ENCODE measurements around the gene CDKN2B-AS1. TPM values are rescaled to one million over a fixed set of nuclear protein-coding genes. Genes with fewer than 3 reads are reported as not detected.

CDKN2B-AS1 gene
- total and polyA plus RNA-seq, 2 of the 13 experiments (the other 11 are each of a cell fraction or from before 2014, with no cell fraction given), result 0.64 to 2.3 TPM

GRCh38 chr9:22158927-22159346 lies 164.3 kb downstream of the CDKN2B-AS1 start (continued):
- TF ChIP-seq, protein P1, sequence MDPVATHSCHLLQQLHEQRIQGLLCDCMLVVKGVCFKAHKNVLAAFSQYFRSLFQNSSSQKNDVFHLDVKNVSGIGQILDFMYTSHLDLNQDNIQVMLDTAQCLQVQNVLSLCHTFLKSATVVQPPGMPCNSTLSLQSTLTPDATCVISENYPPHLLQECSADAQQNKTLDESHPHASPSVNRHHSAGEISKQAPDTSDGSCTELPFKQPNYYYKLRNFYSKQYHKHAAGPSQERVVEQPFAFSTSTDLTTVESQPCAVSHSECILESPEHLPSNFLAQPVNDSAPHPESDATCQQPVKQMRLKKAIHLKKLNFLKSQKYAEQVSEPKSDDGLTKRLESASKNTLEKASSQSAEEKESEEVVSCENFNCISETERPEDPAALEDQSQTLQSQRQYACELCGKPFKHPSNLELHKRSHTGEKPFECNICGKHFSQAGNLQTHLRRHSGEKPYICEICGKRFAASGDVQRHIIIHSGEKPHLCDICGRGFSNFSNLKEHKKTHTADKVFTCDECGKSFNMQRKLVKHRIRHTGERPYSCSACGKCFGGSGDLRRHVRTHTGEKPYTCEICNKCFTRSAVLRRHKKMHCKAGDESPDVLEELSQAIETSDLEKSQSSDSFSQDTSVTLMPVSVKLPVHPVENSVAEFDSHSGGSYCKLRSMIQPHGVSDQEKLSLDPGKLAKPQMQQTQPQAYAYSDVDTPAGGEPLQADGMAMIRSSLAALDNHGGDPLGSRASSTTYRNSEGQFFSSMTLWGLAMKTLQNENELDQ (CRISPR knock-in tag; IDR thresholded peaks at IDR 0.05; ENCODE audit: borderline replicate concordance), result no peak
- TF ChIP-seq ZNF781 (CRISPR knock-in tag; IDR thresholded peaks at IDR 0.05; ENCODE audit: borderline replicate concordance, not compliant biosample characterization), result no peak
- TF ChIP-seq, protein P2, sequence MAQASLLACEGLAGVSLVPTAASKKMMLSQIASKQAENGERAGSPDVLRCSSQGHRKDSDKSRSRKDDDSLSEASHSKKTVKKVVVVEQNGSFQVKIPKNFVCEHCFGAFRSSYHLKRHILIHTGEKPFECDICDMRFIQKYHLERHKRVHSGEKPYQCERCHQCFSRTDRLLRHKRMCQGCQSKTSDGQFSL (CRISPR knock-in tag; IDR thresholded peaks at IDR 0.05), result no peak
- no peak for TF ChIP-seq ZNF546 (CRISPR knock-in tag; conservative IDR thresholded peaks at IDR 0.05)
- no peak for TF ChIP-seq RBFOX2 (IDR thresholded peaks at IDR 0.05; ENCODE audit: low read depth, low read length)
- no peak for TF ChIP-seq HIVEP1 (CRISPR knock-in tag; IDR thresholded peaks at IDR 0.05)
- no peak for TF ChIP-seq ZNF292 (CRISPR knock-in tag; IDR thresholded peaks at IDR 0.05; ENCODE audit: borderline replicate concordance, low read depth)
- no peak for TF ChIP-seq SETDB1 (CRISPR knock-in tag; IDR thresholded peaks at IDR 0.05; ENCODE audit: borderline replicate concordance)
- TF ChIP-seq AKAP8 (CRISPR knock-in tag; IDR thresholded peaks at IDR 0.05), result no peak
- TF ChIP-seq ZSCAN12 (CRISPR knock-in tag; IDR thresholded peaks at IDR 0.05), result no peak
- TF ChIP-seq, protein P3, sequence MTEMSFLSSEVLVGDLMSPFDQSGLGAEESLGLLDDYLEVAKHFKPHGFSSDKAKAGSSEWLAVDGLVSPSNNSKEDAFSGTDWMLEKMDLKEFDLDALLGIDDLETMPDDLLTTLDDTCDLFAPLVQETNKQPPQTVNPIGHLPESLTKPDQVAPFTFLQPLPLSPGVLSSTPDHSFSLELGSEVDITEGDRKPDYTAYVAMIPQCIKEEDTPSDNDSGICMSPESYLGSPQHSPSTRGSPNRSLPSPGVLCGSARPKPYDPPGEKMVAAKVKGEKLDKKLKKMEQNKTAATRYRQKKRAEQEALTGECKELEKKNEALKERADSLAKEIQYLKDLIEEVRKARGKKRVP (CRISPR knock-in tag; IDR thresholded peaks at IDR 0.05), result peak in 1 of 2 experiments; percentile 97; a peak in 2 of 4 replicates
- TF ChIP-seq MAFG (CRISPR knock-in tag; IDR thresholded peaks at IDR 0.05), result no peak
- 0 out of 2 replicates have a peak, but pooled peaks have one; percentile 49 for TF ChIP-seq ARNTL (CRISPR knock-in tag; IDR thresholded peaks at IDR 0.05)
- no peak for TF ChIP-seq ATF7-NPFF (CRISPR knock-in tag; IDR thresholded peaks at IDR 0.05; ENCODE audit: low read depth)
- TF ChIP-seq TSC22D2 (CRISPR knock-in tag; IDR thresholded peaks at IDR 0.05; ENCODE audit: borderline replicate concordance), result no peak
- TF ChIP-seq SP2 (CRISPR knock-in tag; IDR thresholded peaks at IDR 0.05), result no peak
- no peak for TF ChIP-seq TEAD2 (CRISPR knock-in tag; IDR thresholded peaks at IDR 0.05)
- peak; percentile 96 for TF ChIP-seq MED1 (CRISPR knock-in tag; IDR thresholded peaks at IDR 0.05)
- TF ChIP-seq ARHGAP35 (CRISPR knock-in tag; IDR thresholded peaks at IDR 0.05; ENCODE audit: borderline replicate concordance), result no peak
- no peak for TF ChIP-seq XRCC5 (optimal IDR thresholded peaks at IDR 0.05; ENCODE audit: low read length)
- TF ChIP-seq SMAD1 (CRISPR knock-in tag; IDR thresholded peaks at IDR 0.05; ENCODE audit: borderline replicate concordance, low read depth), result no peak
- TF ChIP-seq, protein P4, sequence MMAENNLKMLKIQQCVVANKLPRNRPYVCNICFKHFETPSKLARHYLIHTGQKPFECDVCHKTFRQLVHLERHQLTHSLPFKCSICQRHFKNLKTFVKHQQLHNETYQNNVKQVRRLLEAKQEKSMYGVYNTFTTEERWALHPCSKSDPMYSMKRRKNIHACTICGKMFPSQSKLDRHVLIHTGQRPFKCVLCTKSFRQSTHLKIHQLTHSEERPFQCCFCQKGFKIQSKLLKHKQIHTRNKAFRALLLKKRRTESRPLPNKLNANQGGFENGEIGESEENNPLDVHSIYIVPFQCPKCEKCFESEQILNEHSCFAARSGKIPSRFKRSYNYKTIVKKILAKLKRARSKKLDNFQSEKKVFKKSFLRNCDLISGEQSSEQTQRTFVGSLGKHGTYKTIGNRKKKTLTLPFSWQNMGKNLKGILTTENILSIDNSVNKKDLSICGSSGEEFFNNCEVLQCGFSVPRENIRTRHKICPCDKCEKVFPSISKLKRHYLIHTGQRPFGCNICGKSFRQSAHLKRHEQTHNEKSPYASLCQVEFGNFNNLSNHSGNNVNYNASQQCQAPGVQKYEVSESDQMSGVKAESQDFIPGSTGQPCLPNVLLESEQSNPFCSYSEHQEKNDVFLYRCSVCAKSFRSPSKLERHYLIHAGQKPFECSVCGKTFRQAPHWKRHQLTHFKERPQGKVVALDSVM (CRISPR knock-in tag; IDR thresholded peaks at IDR 0.05), result no peak
- no peak for TF ChIP-seq KDM2A (CRISPR knock-in tag; IDR thresholded peaks at IDR 0.05; ENCODE audit: borderline replicate concordance, low read depth)
- TF ChIP-seq HHEX (CRISPR knock-in tag; IDR thresholded peaks at IDR 0.05), result peak; percentile 28; the same call in 1 of the 2 replicates
- no peak for TF ChIP-seq ZNF337 (CRISPR knock-in tag; IDR thresholded peaks at IDR 0.05; ENCODE audit: borderline replicate concordance, low read depth)
- no peak for TF ChIP-seq ZNF777 (CRISPR knock-in tag; IDR thresholded peaks at IDR 0.05)
- no peak for TF ChIP-seq HES4 (CRISPR knock-in tag; IDR thresholded peaks at IDR 0.05; ENCODE audit: borderline replicate concordance)

Measured in HepG2 (cell line).